GM18861 (cell line): ENCODE measurements around the gene FCRL4.
"Not testable (repeated sequence)": the region's sequence is repeated elsewhere in the genome, so short reads cannot be mapped to it uniquely, and the experiment has no call there.

Experiments
- ATAC-seq: cut with Tn5 transposase; IDR thresholded peaks from one replicate; pipeline ENCODE4 v1.9.1; 2021; ENCODE audit not compliant: unreplicated experiment

The FCRL4 gene

GRCh38 chr1:157551694-157552693 lies 45.9 kb downstream of the FCRL4 start, which contains the start of gene FCRL5:
FCRL5 (minus strand) TSS chr1:157552515; CDS start chr1:157552362, 153 bp downstream.
- peak; percentile 71 for ATAC-seq

GRCh38 chr1:157548081-157548480 lies 49.8 kb downstream of the FCRL4 start:
- ATAC-seq = not testable (repeated sequence)

- no peak for ATAC-seq
Measured at GRCh38 chr1:157542676-157543075, 55.2 kb downstream of the FCRL4 start.

GRCh38 chr1:157540852-157541251 lies 57.0 kb downstream of the FCRL4 start:
- ATAC-seq = no peak

- no peak for ATAC-seq
Measured at GRCh38 chr1:157540160-157540748, 57.6 kb downstream of the FCRL4 start.

- ATAC-seq = no peak
Measured at GRCh38 chr1:157539568-157539967, 58.3 kb downstream of the FCRL4 start.

- ATAC-seq = no peak
Measured at GRCh38 chr1:157532569-157532968, 65.3 kb downstream of the FCRL4 start.

- ATAC-seq = peak; percentile 59
Measured at GRCh38 chr1:157523774-157524493, 74.0 kb downstream of the FCRL4 start.
